Endothelial cell of umbilical vein (primary cell): Measurements from ENCODE around the gene PRDM16.

Source experiments
- CTCF ChIP-seq, 2 donors: IDR thresholded peaks; 1 replicate in 1 of 2; 2 replicates in 1 of 2; pipeline ENCODE4 v1.5.1; 2011; ENCODE audit warnings: low read length in 2 of 2, mild to moderate bottlenecking in 2 of 2, moderate library complexity in 2 of 2, control low read depth in 1 of 2, inconsistent platforms in 1 of 2, low read depth in 1 of 2; ENCODE audit not compliant: insufficient read depth in 1 of 2; ENCODE audit errors: extremely low read depth in 1 of 2
- EZH2 ChIP-seq: IDR thresholded peaks from 2 replicates; pipeline ENCODE4 v1.6.1; 2012; ENCODE audit warnings: borderline replicate concordance, low read depth, mild to moderate bottlenecking, moderate library complexity, low read length, inconsistent platforms; ENCODE audit not compliant: severe bottlenecking
- POLR2A ChIP-seq: IDR thresholded peaks from 2 replicates; pipeline ENCODE4 v1.6.1; 2012; ENCODE audit warnings: low read depth, mild to moderate bottlenecking, control low read depth, low read length

- TF ChIP-seq POLR2A = no peak
- no peak for TF ChIP-seq CTCF (IDR thresholded peaks at IDR 0.05; ENCODE audit: extremely low read depth in 1 of 2, insufficient read depth in 1 of 2, low read depth in 1 of 2, low read length in 2 of 2)
- TF ChIP-seq EZH2 = no peak
These were observed 360.8 kb downstream of the PRDM16 start for GRCh38 chr1:3429766-3430165.
